OCI-LY3 (cell line): ENCODE measurements around the gene SSUH2.

Experiments used
- H2AFZ ChIP-seq: fragments of 200-600, 300-600 bp; shearing (Covaris generic); 2 replicates; pipeline ENCODE4 v1.6.0; 2014; ENCODE audit warnings: antibody characterized with exemption, low read depth, low read length
- H3K27ac ChIP-seq: fragments of 200-600, 300-600 bp; sonication (generic); 2 replicates; pipeline ENCODE4 v1.5.1; 2014; ENCODE audit warnings: mild to moderate bottlenecking, low read length, moderate library complexity, mixed read lengths
- H3K27me3 ChIP-seq: fragments of 200-600, 300-600 bp; sonication (generic); 2 replicates; pipeline ENCODE4 v1.6.1; 2014; ENCODE audit warnings: low read depth, low read length, mixed read lengths
- H3K36me3 ChIP-seq: fragments of 200-600, 300-600 bp; sonication (generic); replicated peaks from 2 replicates; pipeline ENCODE3; 2014; ENCODE audit warnings: low read depth, low read length, mixed read lengths
- H3K4me1 ChIP-seq: fragments of 300-600, 200-600 bp; sonication (generic); 2 replicates; pipeline ENCODE4 v1.6.1; 2014; ENCODE audit warnings: low read length, mixed read lengths
- H3K4me2 ChIP-seq: fragments of 200-600, 300-600 bp; sonication (generic); 2 replicates; pipeline ENCODE4 v1.6.1; 2014; ENCODE audit warnings: low read length, mixed read lengths
- H3K4me3 ChIP-seq: fragments of 300-600, 200-600 bp; sonication (generic); 2 replicates; pipeline ENCODE4 v1.5.1; 2014; ENCODE audit warnings: antibody characterized with exemption, mild to moderate bottlenecking, low read length, moderate library complexity
- H3K79me2 ChIP-seq: fragments of 300-600, 200-600 bp; shearing (Covaris generic); 2 replicates; pipeline ENCODE4 v1.6.1; 2014; ENCODE audit warnings: mild to moderate bottlenecking, low read length, mixed read lengths
- H3K9ac ChIP-seq: fragments of 300-600, 200-600 bp; shearing (Covaris generic); 2 replicates; pipeline ENCODE4 v1.6.0; 2014; ENCODE audit warnings: mild to moderate bottlenecking, low read length, moderate library complexity
- H3K9me3 ChIP-seq: fragments of 200-600, 300-600 bp; shearing (Covaris generic); 2 replicates; pipeline ENCODE4 v1.6.1; 2014; ENCODE audit warnings: low read length, mixed read lengths; ENCODE audit not compliant: insufficient read depth
- H4K20me1 ChIP-seq: fragments of 200-600, 300-600 bp; sonication (generic); 2 replicates; pipeline ENCODE4 v1.6.1; 2016; ENCODE audit warnings: low read length, mixed read lengths; ENCODE audit not compliant: insufficient read depth
- EZH2phosphoT487 ChIP-seq: fragments of 200-600 bp; shearing (Covaris generic); IDR thresholded peaks from 2 replicates; pipeline ENCODE4 v1.6.1; 2018; ENCODE audit warnings: antibody characterized with exemption, mixed run types, low read depth
- TF ChIP-seq, protein P1 (sequence below): fragments of 200-600, 300-600 bp; sonication (generic); IDR thresholded peaks from 2 replicates; pipeline ENCODE4 v1.5.1; 2014; ENCODE audit warnings: antibody characterized with exemption, low read length, low read depth

The SSUH2 gene

DNA sequence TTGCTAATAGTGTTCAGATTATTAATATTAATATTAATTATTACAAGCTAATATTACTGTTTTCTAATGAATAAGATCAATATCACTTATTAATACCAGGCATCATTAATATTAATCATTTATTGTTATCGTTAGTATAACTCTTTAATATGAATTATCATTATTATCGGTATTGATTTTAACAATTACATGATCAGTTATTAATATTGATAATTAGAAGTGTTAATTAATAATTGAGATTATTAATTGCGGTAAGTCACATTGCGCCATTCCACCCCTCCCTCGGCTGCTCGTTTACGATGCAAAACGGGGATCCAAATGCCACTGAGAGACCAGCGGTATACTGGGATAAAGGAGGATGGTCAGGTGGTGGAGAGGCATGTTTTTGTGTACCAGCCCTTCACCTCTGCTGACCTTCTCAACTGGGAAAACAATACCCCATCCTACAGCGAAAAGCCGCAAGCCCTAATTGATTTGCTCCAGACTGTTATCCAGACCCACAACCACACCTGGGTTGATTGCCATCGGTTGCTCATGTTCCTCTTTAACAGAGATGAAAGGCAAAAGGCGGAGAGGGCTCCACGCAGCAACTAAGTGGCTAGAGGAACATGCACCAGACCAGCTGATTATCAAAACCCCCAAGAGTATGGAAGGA lies 28.6 kb upstream of the SSUH2 start:
- Histone ChIP-seq H2AFZ (no peak overlapping the region), H3K9me3 (no peaks in the 10 kb centered on the region), H3K4me1 (no peaks in the 10 kb centered on the region), H3K27me3 (no peaks in the 10 kb centered on the region), H3K79me2 (no peaks in the 10 kb centered on the region), H3K36me3 (no peaks in the 10 kb centered on the region), H3K9ac (no peak overlapping the region), H3K4me3 (no peak overlapping the region), H4K20me1 (no peaks in the 10 kb centered on the region), H3K27ac (no peak overlapping the region), H3K4me2 (no peak overlapping the region)
- TF ChIP-seq, protein P1, sequence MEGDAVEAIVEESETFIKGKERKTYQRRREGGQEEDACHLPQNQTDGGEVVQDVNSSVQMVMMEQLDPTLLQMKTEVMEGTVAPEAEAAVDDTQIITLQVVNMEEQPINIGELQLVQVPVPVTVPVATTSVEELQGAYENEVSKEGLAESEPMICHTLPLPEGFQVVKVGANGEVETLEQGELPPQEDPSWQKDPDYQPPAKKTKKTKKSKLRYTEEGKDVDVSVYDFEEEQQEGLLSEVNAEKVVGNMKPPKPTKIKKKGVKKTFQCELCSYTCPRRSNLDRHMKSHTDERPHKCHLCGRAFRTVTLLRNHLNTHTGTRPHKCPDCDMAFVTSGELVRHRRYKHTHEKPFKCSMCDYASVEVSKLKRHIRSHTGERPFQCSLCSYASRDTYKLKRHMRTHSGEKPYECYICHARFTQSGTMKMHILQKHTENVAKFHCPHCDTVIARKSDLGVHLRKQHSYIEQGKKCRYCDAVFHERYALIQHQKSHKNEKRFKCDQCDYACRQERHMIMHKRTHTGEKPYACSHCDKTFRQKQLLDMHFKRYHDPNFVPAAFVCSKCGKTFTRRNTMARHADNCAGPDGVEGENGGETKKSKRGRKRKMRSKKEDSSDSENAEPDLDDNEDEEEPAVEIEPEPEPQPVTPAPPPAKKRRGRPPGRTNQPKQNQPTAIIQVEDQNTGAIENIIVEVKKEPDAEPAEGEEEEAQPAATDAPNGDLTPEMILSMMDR, result no peak
- no peak for TF ChIP-seq EZH2phosphoT487

DNA sequence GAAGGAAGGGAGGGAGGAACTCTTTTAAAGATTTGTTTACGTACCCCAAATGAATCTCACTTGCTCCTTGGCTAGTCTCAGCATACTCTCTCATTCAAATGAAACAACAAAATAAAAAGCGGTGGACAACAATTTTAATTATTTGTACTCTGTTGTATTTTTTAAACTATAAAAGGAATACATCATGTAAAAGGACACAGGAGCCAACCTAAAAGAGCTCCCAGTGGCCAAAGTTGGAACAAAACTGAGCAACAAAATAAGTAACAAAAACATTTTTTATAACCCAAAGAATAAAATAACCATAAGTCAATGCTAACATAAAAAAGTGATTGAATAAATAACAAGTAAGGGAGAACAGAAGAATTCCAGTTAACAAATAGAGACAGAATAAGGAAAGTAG lies 24.4 kb upstream of the SSUH2 start:
- no peak overlapping the region for H3K9ac ChIP-seq
- no peaks in the 10 kb centered on the region for H3K27me3 ChIP-seq
- no peak overlapping the region for H3K27ac ChIP-seq
- TF ChIP-seq, protein P1, result no peak
- no peak for TF ChIP-seq EZH2phosphoT487
- H3K4me1 ChIP-seq, result peaks cover 16% of the 10 kb centered on the region
- no peaks in the 10 kb centered on the region for H4K20me1 ChIP-seq
- H3K4me2 ChIP-seq, result no peak overlapping the region
- H3K4me3 ChIP-seq, result no peak overlapping the region
- no peaks in the 10 kb centered on the region for H3K79me2 ChIP-seq
- no peaks in the 10 kb centered on the region for H3K36me3 ChIP-seq
- H2AFZ ChIP-seq, result no peak overlapping the region
- no peaks in the 10 kb centered on the region for H3K9me3 ChIP-seq

DNA sequence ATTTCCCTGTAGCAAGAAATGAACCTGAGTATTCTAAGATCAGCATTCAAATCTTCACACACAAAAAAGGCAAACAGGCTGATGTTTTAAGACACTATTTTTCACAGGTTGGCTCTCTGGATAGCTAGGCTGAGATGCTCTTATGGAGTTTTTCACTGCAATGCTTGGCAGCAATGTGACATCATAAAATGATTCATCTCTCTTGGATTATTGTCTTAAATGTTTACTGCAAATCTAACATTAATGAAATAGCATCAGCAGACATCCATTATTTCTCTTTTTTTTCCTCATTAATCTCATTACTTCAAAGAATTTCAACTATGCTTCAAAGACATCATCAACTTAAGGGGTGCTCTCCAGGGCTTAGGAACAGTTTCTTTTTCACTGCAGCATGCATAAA lies 23.6 kb upstream of the SSUH2 start:
- peaks cover 16% of the 10 kb centered on the region for H3K4me1 ChIP-seq
- H3K4me2 ChIP-seq, result no peak overlapping the region
- H3K9ac ChIP-seq, result no peak overlapping the region
- H4K20me1 ChIP-seq, result no peaks in the 10 kb centered on the region
- no peaks in the 10 kb centered on the region for H3K27me3 ChIP-seq
- no peak overlapping the region for H3K27ac ChIP-seq
- no peak overlapping the region for H3K4me3 ChIP-seq
- no peak overlapping the region for H2AFZ ChIP-seq
- no peak for TF ChIP-seq EZH2phosphoT487
- TF ChIP-seq, protein P1, result no peak
- no peaks in the 10 kb centered on the region for H3K9me3 ChIP-seq
- no peaks in the 10 kb centered on the region for H3K36me3 ChIP-seq
- no peaks in the 10 kb centered on the region for H3K79me2 ChIP-seq

DNA sequence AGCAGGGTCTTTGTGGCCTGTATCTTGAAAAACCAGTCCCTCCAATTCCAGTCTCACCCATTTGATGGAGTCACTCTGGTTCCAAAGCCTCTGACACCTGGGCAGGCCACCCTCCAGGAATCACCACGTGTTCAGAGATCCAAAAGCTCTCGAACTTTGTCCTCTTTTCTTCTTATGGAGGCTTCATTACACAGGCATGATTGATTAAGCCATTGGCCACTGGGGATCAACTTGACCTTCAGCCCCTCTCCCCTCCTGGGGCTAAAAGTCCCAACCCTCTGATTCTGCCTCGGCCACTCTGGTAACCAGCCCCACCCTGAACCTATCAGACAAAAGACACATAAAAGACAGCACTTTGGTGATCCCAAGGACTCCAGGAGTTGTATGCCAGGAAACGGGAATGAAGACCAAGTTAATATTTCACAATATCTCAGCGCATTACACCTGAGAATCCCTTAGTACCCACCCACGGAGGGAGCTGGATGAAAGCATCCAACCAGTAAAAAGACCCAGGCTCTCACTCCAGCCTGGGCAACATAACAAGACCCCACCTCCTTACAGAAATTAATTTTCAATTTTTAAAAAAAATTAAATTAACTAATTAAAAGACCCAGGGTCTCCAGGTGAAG lies 23.0 kb upstream of the SSUH2 start:
- H2AFZ ChIP-seq, result no peak overlapping the region
- H3K27me3 ChIP-seq, result peaks cover 3% of the 10 kb centered on the region; the same call in 1 of the 2 replicates
- peaks cover 16% of the 10 kb centered on the region for H3K4me1 ChIP-seq
- H4K20me1 ChIP-seq, result no peaks in the 10 kb centered on the region
- no peaks in the 10 kb centered on the region for H3K36me3 ChIP-seq
- H3K4me3 ChIP-seq, result no peak overlapping the region
- TF ChIP-seq EZH2phosphoT487, result no peak
- TF ChIP-seq, protein P1, result no peak
- H3K4me2 ChIP-seq, result no peak overlapping the region
- no peak overlapping the region for H3K27ac ChIP-seq
- H3K9me3 ChIP-seq, result no peaks in the 10 kb centered on the region
- no peak overlapping the region for H3K9ac ChIP-seq
- H3K79me2 ChIP-seq, result no peaks in the 10 kb centered on the region
